Thyroid gland (tissue), 4 donors: ENCODE data around the gene GADL1.

ENCODE experiments used
- POLR2A ChIP-seq, 2 donors: fragments of 450-650 bp; IDR thresholded peaks; one replicate each; pipeline ENCODE4 v1.6.1; 2017; ENCODE audit warnings: antibody characterized with exemption in 2 of 2, mild to moderate bottlenecking in 2 of 2, moderate library complexity in 1 of 2
- TF ChIP-seq, protein P1 (sequence below), 6 experiments: fragments of 200-600 bp in 3 of 6; fragments of 450-650 bp in 3 of 6; sonication (generic) in 3 of 6; IDR thresholded peaks; one replicate each; pipeline ENCODE4 v1.5.1; 2016 to 2019; ENCODE audit warnings: antibody characterized with exemption in 6 of 6, mild to moderate bottlenecking in 2 of 6, inconsistent platforms in 1 of 6, moderate library complexity in 1 of 6

DNA sequence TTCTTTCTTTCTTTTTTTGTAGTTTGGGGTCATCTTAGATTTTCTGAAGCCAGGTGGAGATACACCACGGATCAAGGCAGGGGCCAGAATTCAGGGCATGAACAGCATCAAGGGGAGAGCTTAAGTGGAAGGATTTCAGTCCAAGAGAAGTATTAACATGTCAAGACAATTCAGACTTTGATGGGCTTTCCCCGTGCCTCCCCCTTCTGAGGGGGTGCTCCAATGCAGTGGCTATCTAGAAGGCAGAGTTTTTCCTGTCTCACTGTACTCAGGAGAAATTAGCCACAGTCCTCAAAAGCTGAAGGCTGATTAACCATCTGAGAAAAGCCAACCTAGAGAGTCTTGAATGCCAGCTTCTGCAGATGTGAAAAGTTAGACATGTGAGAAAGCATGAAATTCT, 160.8 kb downstream of the GADL1 start:
- TF ChIP-seq, protein P1, sequence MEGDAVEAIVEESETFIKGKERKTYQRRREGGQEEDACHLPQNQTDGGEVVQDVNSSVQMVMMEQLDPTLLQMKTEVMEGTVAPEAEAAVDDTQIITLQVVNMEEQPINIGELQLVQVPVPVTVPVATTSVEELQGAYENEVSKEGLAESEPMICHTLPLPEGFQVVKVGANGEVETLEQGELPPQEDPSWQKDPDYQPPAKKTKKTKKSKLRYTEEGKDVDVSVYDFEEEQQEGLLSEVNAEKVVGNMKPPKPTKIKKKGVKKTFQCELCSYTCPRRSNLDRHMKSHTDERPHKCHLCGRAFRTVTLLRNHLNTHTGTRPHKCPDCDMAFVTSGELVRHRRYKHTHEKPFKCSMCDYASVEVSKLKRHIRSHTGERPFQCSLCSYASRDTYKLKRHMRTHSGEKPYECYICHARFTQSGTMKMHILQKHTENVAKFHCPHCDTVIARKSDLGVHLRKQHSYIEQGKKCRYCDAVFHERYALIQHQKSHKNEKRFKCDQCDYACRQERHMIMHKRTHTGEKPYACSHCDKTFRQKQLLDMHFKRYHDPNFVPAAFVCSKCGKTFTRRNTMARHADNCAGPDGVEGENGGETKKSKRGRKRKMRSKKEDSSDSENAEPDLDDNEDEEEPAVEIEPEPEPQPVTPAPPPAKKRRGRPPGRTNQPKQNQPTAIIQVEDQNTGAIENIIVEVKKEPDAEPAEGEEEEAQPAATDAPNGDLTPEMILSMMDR (IDR thresholded peaks at IDR 0.05): no peak
- no peak for TF ChIP-seq POLR2A (IDR thresholded peaks at IDR 0.05)
